ENCODE results near the gene ARMC9. TPM values are rescaled to one million over a fixed set of nuclear protein-coding genes. Genes with fewer than 3 reads are reported as not detected.

The ARMC9 gene
- total RNA-seq, 1 donor from 2014 or later: 19.3 TPM

DNA sequence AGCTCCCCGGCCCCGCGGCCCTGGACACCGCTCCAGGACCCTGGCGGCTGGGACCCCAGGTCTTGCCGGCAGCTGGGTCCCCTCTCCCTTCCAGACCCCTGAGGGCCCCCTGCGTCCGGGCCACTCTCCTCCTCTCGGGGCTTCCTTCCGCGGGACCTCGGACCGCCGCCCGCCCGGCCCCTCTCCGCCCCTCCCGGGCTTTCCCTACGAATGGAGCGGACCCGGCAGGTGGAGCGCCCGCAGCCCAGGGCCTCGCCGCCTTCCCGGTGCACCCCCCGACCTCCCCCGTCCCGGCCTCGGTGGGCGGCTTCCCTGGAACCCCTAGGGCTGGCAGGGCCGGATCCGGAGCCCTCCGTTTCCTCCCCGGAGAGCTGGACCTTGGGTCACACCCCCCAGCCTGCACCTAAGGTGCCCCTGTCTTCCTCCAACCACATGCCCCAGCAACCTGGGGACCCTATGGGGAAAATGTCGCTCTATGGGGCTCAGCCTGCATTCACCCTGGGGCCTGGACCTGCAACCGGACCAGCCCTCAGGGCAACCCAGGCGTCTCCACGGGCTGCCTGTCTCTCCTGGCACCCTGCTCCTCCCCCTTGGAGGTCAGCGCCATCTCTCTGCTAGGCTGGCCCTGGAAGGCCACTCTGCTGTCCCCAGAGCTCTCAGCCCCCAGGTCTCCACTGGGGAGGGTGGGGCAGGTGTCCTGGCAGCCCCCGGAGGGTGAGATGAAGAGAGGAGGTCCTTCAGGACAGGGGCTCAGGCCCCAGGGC lies 197.8 kb downstream of the ARMC9 start:
- Mint-ChIP-seq H3K27ac (ENCODE audit: unreplicated experiment) (no peak overlapping the region), H3K9me3 (ENCODE audit: unreplicated experiment) (peaks cover 2% of the 10 kb centered on the region), H3K36me3 (ENCODE audit: unreplicated experiment) (no peaks in the 10 kb centered on the region), H3K4me3 (ENCODE audit: unreplicated experiment) (peak overlapping the region; percentile 25), H3K4me1 (ENCODE audit: low read depth, unreplicated experiment) (no peaks in the 10 kb centered on the region), H3K27me3 (ENCODE audit: unreplicated experiment) (peaks cover 16% of the 10 kb centered on the region)
- no peak for TF ChIP-seq CTCF (IDR thresholded peaks at IDR 0.05; ENCODE audit: partially characterized antibody, unreplicated experiment)
- no peak for DNase-seq

DNA sequence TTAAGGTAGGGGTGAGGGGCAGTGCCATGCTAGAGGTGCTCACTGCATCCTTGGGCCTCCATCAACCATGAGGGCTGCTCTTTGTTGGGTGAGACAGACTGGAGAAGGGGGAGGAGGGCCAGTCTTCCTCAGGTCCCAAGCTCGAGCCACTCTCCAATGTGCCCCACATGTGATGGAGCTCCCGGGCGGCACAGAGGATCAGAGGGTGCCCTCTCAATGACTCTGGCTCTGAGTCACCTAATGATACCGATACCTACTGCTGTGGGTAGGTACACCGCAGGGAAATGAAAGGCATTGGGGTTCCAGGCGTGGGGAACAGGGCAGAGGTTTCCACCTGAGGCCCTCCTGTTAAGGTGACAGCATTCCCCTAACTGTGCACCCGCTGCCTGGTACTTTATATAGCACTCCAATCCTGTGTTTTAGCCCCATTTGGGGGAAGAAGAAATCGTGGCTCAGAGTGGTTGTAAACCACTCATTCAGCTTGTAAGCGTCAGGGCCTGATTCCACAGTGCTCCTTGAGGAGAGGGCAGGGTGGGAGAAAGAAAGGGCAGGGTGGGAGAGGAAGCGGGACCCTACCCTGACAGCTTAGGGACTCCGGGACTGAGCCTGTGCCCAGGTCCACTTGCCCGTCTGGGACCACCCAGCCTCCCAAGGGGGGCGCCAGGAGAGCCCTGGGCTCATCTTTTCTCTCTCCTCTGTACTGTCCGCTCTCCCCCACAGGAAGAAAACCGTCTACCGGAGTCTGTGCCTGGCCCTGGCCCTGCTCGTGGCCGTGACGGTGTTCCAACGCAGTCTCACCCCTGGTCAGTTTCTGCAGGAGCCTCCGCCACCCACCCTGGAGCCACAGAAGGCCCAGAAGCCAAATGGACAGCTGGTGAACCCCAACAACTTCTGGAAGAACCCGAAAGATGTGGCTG lies 198.8 kb downstream of the ARMC9 start:
- H3K27ac Mint-ChIP-seq (ENCODE audit: unreplicated experiment): peak overlapping the region; percentile 17
- H3K36me3 Mint-ChIP-seq (ENCODE audit: unreplicated experiment): no peaks in the 10 kb centered on the region
- peaks cover 16% of the 10 kb centered on the region for H3K27me3 Mint-ChIP-seq (ENCODE audit: unreplicated experiment)
- TF ChIP-seq CTCF (IDR thresholded peaks at IDR 0.05; ENCODE audit: partially characterized antibody, unreplicated experiment): no peak
- H3K4me1 Mint-ChIP-seq (ENCODE audit: low read depth, unreplicated experiment): no peaks in the 10 kb centered on the region
- no peak for DNase-seq
- H3K9me3 Mint-ChIP-seq (ENCODE audit: unreplicated experiment): peaks cover 2% of the 10 kb centered on the region
- no peak overlapping the region for H3K4me3 Mint-ChIP-seq (ENCODE audit: unreplicated experiment)

DNA sequence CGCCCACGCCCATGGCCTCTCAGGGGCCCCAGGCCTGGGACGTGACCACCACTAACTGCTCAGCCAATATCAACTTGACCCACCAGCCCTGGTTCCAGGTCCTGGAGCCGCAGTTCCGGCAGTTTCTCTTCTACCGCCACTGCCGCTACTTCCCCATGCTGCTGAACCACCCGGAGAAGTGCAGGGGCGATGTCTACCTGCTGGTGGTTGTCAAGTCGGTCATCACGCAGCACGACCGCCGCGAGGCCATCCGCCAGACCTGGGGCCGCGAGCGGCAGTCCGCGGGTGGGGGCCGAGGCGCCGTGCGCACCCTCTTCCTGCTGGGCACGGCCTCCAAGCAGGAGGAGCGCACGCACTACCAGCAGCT lies 199.5 kb downstream of the ARMC9 start:
- peaks cover 2% of the 10 kb centered on the region for H3K9me3 Mint-ChIP-seq (ENCODE audit: unreplicated experiment)
- H3K27ac Mint-ChIP-seq (ENCODE audit: unreplicated experiment): peak overlapping the region; percentile 17
- TF ChIP-seq CTCF (IDR thresholded peaks at IDR 0.05; ENCODE audit: partially characterized antibody, unreplicated experiment): no peak
- no peaks in the 10 kb centered on the region for H3K36me3 Mint-ChIP-seq (ENCODE audit: unreplicated experiment)
- H3K4me3 Mint-ChIP-seq (ENCODE audit: unreplicated experiment): no peak overlapping the region
- DNase-seq: no peak
- no peaks in the 10 kb centered on the region for H3K4me1 Mint-ChIP-seq (ENCODE audit: low read depth, unreplicated experiment)
- H3K27me3 Mint-ChIP-seq (ENCODE audit: unreplicated experiment): peaks cover 16% of the 10 kb centered on the region

DNA sequence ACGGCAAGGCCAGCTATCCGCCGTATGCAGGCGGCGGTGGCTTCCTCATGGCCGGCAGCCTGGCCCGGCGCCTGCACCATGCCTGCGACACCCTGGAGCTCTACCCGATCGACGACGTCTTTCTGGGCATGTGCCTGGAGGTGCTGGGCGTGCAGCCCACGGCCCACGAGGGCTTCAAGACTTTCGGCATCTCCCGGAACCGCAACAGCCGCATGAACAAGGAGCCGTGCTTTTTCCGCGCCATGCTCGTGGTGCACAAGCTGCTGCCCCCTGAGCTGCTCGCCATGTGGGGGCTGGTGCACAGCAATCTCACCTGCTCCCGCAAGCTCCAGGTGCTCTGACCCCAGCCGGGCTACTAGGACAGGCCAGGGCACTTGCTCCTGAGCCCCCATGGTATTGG lies 200.2 kb downstream of the ARMC9 start:
- H3K27ac Mint-ChIP-seq (ENCODE audit: unreplicated experiment): no peak overlapping the region
- no peaks in the 10 kb centered on the region for H3K4me1 Mint-ChIP-seq (ENCODE audit: low read depth, unreplicated experiment)
- peaks cover 17% of the 10 kb centered on the region for H3K27me3 Mint-ChIP-seq (ENCODE audit: unreplicated experiment)
- DNase-seq: no peak
- no peaks in the 10 kb centered on the region for H3K36me3 Mint-ChIP-seq (ENCODE audit: unreplicated experiment)
- peaks cover 2% of the 10 kb centered on the region for H3K9me3 Mint-ChIP-seq (ENCODE audit: unreplicated experiment)
- TF ChIP-seq CTCF (IDR thresholded peaks at IDR 0.05; ENCODE audit: partially characterized antibody, unreplicated experiment): no peak
- no peak overlapping the region for H3K4me3 Mint-ChIP-seq (ENCODE audit: unreplicated experiment)
